ENCODE data around the gene UXS1. TPM values are rescaled to one million over a fixed set of nuclear protein-coding genes. Genes with fewer than 3 reads are reported as not detected.
A peak's percentile ranks its signal among the peaks of the same experiment; 100 is the strongest.

The UXS1 gene
- total and polyA plus RNA-seq, 9 of the 15 experiments (the other 6 are each of a cell fraction or from before 2014, with no cell fraction given) = 5.8 to 25.8 (median 15.0) TPM

DNA sequence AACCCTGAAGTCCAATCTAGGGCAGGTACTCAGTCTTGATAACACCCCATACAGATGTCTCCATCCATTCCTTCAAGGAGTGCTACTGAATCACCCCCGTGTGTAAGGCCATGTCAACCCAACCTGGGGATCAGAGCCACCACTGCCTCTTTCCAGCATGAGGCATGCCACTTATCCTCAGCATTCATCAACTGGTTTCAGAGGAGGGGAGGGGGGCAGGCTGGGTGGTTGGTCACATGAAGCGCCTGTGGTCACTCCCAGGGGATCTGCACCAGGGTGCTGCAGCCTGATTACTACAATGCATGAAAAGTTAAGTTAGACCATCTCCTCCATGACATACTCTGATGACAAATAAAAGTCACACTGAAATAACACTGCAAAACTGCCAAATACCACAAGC, 65.0 kb downstream of the UXS1 start:
- H3K4me1 ChIP-seq (replicated peaks in 1 of 2; ENCODE audit: control insufficient read depth in 2 of 2, insufficient read depth in 2 of 2, low read length in 2 of 2) = peaks cover 0 to 5% of the 10 kb centered on the region in 2 experiments; a peak in 2 of 5 replicates
- no peak overlapping the region for H3K9ac ChIP-seq (ENCODE audit: insufficient read depth in 1 of 2, low read depth in 2 of 2, low read length in 2 of 2)
- FAIRE-seq (no peak), DNase-seq (ENCODE audit: extremely low read depth in 1 of 4, low spot score in 3 of 4) (no peak), ATAC-seq (no peak)
- no peak overlapping the region for H3K27ac ChIP-seq (ENCODE audit: extremely low read depth, low read depth, low read length)
- in situ Hi-C loops (cut with MboI) = no loop called here
- BruUV-seq (replicated peaks) = no TSS peak
- no peaks in the 10 kb centered on the region for H3K27me3 ChIP-seq (ENCODE audit: control insufficient read depth in 2 of 2, insufficient read depth in 2 of 2, low read length in 2 of 2)
- CTCF ChIA-PET (ENCODE audit: low intra/inter-chr PET ratio) = no interaction called here
- peaks cover 40% of the 10 kb centered on the region for H3K36me3 ChIP-seq (ENCODE audit: control insufficient read depth, insufficient read depth, low read length)
- TF ChIP-seq ZNF282 (CRISPR knock-in tag; IDR thresholded peaks at IDR 0.05) (no peak), COPS2 (conservative IDR thresholded peaks at IDR 0.05) (no peak), CHD4 (IDR thresholded peaks at IDR 0.05; ENCODE audit: insufficient read depth, insufficient replicate concordance, low read depth, low read length, poor library complexity, severe bottlenecking) (no peak)
- TF ChIP-seq, protein P1, sequence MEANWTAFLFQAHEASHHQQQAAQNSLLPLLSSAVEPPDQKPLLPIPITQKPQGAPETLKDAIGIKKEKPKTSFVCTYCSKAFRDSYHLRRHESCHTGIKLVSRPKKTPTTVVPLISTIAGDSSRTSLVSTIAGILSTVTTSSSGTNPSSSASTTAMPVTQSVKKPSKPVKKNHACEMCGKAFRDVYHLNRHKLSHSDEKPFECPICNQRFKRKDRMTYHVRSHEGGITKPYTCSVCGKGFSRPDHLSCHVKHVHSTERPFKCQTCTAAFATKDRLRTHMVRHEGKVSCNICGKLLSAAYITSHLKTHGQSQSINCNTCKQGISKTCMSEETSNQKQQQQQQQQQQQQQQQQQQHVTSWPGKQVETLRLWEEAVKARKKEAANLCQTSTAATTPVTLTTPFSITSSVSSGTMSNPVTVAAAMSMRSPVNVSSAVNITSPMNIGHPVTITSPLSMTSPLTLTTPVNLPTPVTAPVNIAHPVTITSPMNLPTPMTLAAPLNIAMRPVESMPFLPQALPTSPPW (CRISPR knock-in tag; IDR thresholded peaks at IDR 0.05) = peak; percentile 51
- no peaks in the 10 kb centered on the region for H4K20me1 ChIP-seq (replicated peaks; ENCODE audit: control insufficient read depth, insufficient read depth, low read length)
- 88% methylated on average over 2 of the region's 2 CpGs for WGBS (ENCODE audit: insufficient coverage, low coverage, missing lambda C conversion rate)
- intact Hi-C loops (cut with micrococcal nuclease) = no loop called here
- H3K4me2 ChIP-seq (ENCODE audit: insufficient read depth, low read length) = no peak overlapping the region
- no peak overlapping the region for H3K4me3 ChIP-seq
- H3K9me1 ChIP-seq (ENCODE audit: control insufficient read depth, insufficient read depth, low read length) = no peaks in the 10 kb centered on the region
- no peaks in the 10 kb centered on the region for H3K9me3 ChIP-seq (replicated peaks; ENCODE audit: control insufficient read depth, insufficient read depth, low read depth, low read length)
- POLR2A ChIA-PET = no interaction called here
- H2AFZ ChIP-seq (ENCODE audit: low read depth, low read length) = no peak overlapping the region
- H3K79me2 ChIP-seq (ENCODE audit: control insufficient read depth, insufficient read depth, low read length) = peaks cover 7% of the 10 kb centered on the region; the same call in 2 of the 3 replicates

Data from K562 (cell line).